HG03095 (cell line): ENCODE measurements around the gene PNLIP.

Experiments used
- ATAC-seq: cut with Tn5 transposase; IDR thresholded peaks from one replicate; pipeline ENCODE4 v1.9.1; 2021; ENCODE audit warnings: moderate library complexity; ENCODE audit not compliant: unreplicated experiment

The PNLIP gene

DNA sequence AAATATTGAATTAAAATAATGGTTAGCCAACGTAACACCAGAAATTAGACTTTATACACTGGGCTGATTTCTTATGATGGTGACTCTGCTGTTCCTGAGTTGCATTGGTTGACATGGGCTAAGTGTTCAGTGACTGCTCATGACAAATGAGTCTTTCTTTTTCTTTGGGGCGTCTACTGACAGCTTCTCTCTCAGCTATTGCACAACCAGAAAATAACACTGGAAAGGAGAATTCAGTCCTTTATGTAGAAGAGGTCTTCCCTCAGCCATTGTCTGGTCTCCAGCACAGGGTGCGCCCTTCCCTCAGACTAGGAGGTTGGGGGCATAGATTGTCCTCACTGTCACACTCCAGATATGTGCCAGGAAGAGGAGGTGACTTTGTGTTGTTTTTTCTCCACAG, 21.6 kb downstream of the PNLIP start:
- no peak for ATAC-seq

GRCh38 chr10:116574797-116575196, 29.1 kb downstream of the PNLIP start:
- ATAC-seq, result no peak

DNA sequence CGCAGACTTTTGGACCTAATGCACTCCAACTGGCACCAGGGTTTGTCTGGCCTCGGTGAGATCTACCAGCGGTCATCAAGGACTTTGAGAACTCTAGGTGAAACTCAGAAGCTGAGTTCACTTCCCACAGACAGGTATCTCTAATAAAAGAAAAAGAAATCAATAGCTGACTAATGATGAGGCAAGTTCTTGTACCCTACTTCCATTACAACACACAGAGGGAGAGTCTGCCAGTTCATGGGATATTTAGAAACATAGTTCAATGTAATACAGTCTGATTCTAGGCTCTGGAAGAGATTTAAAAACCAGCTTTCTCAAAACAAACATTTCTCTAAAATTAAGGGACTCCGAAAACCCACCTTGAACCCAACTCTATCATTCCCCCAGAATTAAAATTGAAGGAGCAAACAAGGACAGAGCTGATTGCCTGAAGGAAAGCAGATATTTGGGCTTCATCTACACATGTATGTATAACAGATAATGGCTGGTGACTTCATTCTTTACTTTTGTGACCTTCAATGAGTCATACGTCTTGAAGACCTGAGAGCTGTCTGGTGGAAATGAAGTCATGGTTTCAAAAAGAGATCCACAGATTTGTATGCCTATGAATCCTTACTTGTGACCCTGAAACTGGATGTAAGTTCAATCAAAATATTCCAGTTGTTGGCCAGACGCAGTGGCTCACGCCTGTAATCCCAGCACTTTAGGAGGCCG, 42.3 kb downstream of the PNLIP start:
- ATAC-seq, result no peak

DNA sequence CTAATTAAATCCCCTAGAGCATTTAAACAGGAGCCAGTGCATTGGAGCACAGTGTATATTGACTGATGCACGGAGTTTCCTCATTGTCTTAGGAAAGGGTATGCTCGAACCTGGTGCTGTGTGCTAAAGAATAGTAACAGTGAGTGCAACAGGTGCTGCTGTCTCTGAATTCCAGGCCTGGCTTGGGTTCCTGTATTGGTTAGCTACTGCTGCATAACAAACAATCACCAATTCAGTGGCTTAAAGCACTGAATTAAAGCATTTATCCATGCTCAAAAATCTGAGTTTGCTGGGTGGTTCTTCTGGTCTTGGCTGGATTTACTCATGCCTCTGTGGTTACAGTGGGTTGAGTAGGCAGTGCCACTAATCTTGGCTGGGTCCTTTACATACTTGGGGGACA, 43.3 kb downstream of the PNLIP start:
- ATAC-seq, result no peak

DNA sequence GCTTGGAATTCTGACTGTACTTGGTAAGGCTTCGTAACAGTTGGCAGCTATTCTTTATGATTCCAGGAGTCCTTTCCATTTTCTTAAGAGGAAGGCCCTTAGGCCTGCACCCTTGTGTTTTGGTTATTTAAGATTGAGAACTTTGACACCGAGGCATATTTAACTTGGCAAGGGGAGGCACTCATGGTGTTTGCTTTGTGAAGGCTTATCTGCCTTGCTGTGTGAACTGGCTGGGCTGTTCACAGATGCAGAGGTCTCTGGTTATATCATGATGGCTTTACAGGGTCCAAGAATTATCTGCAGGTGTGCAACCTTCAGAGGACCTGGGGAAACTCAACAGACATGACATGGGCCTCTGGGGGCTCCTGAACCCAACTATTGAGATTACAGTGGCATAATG, 44.2 kb downstream of the PNLIP start:
- no peak for ATAC-seq

DNA sequence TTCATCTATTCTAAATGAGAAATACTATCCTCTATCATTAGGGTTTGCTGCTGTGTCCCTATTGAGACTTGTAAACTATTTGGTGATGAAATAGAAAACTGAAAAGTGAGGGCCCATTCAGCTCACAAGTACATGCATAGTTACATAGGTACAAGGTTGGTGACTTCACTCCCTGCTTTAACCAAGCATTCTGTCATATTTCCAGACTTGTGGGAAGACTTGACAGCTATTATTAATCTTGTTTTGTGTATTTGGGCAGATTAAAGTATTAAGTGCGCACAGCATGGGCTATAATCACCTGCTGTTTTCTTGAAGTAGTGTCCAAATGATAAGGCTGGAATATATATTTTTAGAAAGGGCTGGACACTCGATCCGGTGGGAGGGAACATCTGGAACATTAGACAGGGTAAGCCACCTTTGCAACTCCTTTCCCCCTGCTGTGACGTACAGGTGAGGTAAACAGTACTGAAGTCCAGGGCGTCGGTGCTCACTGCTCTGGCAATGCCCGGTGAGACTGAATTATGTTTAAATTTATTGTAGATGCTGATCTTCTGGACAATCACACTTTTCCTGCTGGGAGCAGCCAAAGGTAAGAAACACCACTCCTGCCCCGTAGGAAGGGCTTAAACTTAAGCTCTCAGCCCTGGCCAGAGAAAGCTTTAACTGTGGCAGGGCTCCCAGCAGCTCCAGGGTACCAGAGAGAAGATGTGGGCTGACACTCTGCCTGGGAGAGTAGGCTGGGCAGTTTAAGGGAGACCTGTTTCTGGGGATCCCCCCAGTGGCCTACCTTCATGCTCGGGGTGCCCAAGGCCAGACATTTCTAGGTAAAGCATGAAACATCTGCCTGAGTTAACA, 45.1 kb downstream of the PNLIP start, which contains the start of gene PNLIPRP1:
PNLIPRP1 (plus strand) TSS at position 370 of the 855 bp plus-strand sequence; CDS start at position 541, 171 bp downstream.
- ATAC-seq, result no peak

DNA sequence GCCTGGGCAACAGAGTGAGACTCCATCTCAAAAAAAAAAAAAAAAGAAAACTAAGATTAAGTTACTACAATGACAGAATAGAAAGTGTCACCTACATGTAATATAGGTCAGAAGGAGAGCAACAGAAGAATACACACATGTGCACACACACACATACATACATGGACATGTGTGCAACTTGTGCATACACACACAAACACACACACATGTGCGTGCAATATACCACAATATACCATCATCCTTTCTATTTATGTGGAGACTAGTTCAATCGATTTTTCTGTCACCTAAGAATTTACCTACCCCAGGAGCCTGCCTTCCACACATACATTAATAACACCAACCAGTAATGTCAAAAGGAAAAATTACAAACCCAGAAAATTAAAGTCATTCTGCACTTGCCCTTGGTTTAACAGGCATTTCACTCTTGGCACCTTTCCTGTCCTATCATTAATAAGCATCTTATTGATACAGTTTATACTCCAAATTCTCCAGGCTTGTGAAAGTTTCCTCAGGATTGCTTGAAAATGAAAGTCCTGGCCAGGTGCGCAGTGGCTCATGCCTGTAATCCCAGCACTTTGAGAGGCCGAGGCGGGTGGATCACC, 47.5 kb downstream of the PNLIP start:
- no peak for ATAC-seq

- no peak for ATAC-seq
Measured at GRCh38 chr10:116594525-116595035, 48.8 kb downstream of the PNLIP start.

GRCh38 chr10:116596062-116596461, 50.3 kb downstream of the PNLIP start:
- ATAC-seq, result no peak

GRCh38 chr10:116597543-116597942, 51.8 kb downstream of the PNLIP start:
- no peak for ATAC-seq

DNA sequence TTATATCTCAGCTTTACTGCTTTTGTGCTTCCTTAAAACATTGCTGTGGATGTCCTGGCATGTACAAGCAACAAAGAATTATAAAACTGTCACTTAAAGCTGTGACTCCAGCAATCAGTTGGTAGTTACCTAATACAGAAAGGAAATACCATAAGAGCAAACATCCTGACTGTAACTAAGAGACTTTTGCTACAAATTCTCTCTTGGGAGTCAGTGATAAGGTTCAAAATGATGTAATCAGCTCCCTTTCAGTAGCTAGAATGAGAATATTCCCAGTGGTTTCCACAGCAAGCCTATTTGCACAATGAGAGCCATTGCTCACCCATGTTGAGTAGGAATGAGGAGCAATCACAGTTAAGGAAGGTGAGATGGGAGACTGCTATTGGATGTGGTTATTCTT, 52.6 kb downstream of the PNLIP start:
- ATAC-seq, result no peak

DNA sequence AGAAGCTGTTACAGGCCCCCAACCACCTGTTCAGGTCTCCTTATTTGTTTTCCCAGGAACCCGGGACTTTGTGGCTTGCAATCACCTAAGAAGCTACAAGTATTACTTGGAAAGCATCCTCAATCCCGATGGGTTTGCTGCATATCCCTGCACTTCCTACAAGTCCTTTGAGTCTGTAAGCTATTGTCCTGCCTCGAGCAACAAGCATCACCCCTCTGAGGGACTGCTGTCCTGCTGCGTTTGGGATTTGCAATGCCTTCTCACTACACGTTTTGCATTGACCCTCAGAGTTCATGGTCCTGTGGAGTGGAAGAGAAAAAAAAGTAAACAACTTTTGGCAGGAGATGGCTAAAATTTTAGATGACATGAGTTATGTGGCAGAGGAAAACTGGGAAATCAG, 54.3 kb downstream of the PNLIP start:
- ATAC-seq, result no peak

DNA sequence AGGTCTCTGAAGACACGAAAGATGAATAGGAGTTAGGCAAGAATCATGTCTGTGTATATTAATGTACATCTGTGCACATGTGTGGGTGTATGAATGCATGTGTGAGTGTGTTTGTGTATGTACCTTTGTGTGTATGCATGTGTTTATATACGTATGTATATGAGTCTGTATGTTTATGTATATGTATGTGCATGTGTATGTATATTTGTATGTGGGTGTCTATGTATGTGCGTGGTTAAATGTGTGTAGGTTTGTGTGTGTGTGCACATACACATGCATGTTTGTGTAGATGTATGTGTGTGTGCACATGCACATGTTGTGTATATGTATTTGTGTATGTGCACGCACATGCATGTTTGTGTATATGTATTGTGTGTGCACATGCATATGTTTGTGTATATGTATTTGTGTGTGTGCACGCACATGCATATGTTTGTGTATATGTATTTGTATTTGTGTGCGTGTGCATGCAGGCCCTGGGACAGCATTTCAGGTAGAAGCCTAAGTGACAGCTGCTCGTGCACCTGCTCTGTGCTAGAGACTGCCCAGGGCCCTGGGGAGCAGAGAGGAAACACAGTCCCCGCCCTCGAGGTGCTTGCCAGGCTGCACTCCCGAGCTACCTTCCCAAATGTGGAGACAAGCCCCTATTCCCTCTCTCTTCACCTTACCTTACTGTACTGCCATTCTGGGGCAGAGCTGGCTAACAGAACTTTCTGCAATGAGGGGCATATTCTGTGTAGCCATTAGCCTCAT, 57.1 kb downstream of the PNLIP start:
- ATAC-seq, result no peak

GRCh38 chr10:116606061-116606483, 60.3 kb downstream of the PNLIP start:
- ATAC-seq, result no peak

- no peak for ATAC-seq
Measured at GRCh38 chr10:116607336-116607735, 61.6 kb downstream of the PNLIP start.

DNA sequence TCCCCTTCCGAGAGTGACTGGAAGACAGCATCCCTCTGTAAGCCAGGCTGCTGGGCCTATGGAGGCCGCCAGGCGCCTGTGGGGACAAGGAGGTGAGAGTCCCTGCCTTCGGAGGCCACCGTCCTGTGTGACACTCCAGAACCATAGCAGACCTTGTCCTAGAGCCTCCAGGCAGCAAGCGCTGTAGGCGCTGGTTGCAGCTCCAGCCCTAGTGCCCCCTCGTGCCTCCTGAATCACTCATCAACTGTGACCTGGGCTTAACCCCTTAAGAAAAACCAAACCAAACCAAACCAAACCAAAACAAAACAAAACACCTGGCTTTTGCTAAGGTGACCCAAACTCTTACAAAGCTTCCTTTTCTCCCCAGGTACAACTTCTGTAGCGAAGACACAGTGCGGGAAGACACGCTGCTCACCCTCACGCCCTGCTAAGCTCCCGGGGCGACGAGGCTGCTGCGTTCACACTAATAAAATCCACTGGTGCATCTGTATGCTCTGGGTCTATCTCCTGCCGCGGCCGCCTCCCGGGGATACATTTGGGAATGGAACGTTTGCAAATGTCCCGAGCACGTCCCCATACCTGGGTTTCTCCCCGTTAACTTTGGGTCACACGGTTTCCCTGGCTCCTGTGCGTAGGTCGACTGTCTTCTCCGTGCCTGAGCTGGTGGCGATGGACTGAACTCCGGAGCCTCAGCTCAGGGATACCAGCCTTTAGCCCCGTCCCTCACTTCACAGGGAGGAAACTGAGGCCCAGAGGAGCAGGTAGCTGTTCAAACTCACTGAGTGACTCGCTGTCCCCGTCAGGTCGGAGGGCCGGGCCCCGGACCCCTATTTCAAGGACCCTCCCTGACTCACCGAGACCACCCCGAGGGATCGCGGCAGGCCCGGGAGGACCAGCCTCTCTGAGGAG, 63.2 kb downstream of the PNLIP start:
- no peak for ATAC-seq

DNA sequence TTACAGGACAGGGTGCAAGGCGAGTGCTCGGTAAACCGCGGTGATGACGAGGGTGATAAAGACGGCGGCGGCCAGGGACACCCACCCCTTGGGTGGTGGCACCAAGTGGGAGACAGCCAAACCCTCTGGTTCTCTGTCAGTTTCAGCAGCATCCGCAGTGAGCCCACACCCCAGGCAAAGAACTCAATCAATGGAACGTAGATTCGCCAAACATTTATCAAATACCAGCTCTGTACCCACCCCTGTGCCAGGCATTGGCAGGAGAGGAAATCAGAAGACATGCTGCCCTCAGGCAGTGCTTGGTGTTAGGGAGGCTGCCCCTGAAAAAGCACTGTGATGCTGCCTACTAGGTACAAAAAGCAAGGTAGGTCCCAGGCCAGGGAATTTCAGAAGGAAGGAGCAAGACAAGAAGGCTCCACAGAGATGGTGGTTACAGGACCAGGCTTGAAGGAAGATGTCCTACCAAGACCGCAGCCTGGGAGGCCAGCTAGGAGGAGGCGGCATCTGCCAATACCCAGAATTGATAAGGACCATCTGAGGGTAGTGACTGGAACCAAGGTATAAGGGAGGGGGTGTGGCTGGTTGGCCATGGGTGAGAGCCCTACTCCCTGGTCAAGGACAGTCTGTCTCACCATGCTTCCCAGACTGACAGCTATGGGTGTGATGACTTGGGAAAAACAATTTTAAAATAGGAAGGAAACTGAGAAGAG, 64.9 kb downstream of the PNLIP start:
- no peak for ATAC-seq

GRCh38 chr10:116611153-116611545, 65.4 kb downstream of the PNLIP start:
- no peak for ATAC-seq

- ATAC-seq, result no peak
Measured at GRCh38 chr10:116612107-116612769, 66.5 kb downstream of the PNLIP start.
